BJ (cell line): ENCODE measurements around the gene SLC6A3. TPM values are rescaled to one million over a fixed set of nuclear protein-coding genes. Genes with fewer than 3 reads are reported as not detected.
A peak's percentile ranks its signal among the peaks of the same experiment; 100 is the strongest.

ENCODE experiments used
- CTCF ChIA-PET: fragments of 350-600 bp; formaldehyde crosslinking; extraction: SDS; loops from one replicate; lab custom pipeline; 2021; ENCODE audit warnings: antibody characterized with exemption, inconsistent platforms; lab: Yijun Ruan, JAX
- POLR2A ChIA-PET: fragments of 300-600 bp; sonication (Branson Sonifier 250); formaldehyde crosslinking; extraction: SDS; loops from one replicate; lab custom pipeline; 2021; ENCODE audit warnings: antibody characterized with exemption; lab: Charles Lee
- DNase-seq: peaks from one replicate; pipeline ENCODE4 v3.0.0-alpha.2; 2011; ENCODE audit warnings: low read depth
- H3K27me3 ChIP-seq: 2 replicates; pipeline ENCODE4 v1.6.0; 2011; ENCODE audit warnings: low read length; ENCODE audit not compliant: control insufficient read depth, insufficient read depth
- H3K36me3 ChIP-seq: 2 replicates; pipeline ENCODE4 v1.5.1; 2011; ENCODE audit warnings: low read length; ENCODE audit not compliant: control insufficient read depth, insufficient read depth
- H3K4me3 ChIP-seq: 2 replicates; pipeline ENCODE4 v1.5.1; 2011; ENCODE audit warnings: low read depth, mild to moderate bottlenecking, control low read depth, low read length
- polyA plus RNA-seq: library from polyadenylated mRNA; depleted of rRNA; stranded (reverse); fragments of >200 nt; gene quantifications from 2 replicates; pipeline ENCODE4 v1.2.3, GENCODE V29; 2011
- TF ChIP-seq, protein P1 (sequence below): IDR thresholded peaks from 2 replicates; pipeline ENCODE4 v1.5.1; 2011; ENCODE audit warnings: low read depth, mild to moderate bottlenecking, control low read depth, inconsistent platforms, low read length, moderate library complexity; ENCODE audit not compliant: insufficient read depth

Gene SLC6A3
- polyA plus RNA-seq, 1 experiment: not detected

DNA sequence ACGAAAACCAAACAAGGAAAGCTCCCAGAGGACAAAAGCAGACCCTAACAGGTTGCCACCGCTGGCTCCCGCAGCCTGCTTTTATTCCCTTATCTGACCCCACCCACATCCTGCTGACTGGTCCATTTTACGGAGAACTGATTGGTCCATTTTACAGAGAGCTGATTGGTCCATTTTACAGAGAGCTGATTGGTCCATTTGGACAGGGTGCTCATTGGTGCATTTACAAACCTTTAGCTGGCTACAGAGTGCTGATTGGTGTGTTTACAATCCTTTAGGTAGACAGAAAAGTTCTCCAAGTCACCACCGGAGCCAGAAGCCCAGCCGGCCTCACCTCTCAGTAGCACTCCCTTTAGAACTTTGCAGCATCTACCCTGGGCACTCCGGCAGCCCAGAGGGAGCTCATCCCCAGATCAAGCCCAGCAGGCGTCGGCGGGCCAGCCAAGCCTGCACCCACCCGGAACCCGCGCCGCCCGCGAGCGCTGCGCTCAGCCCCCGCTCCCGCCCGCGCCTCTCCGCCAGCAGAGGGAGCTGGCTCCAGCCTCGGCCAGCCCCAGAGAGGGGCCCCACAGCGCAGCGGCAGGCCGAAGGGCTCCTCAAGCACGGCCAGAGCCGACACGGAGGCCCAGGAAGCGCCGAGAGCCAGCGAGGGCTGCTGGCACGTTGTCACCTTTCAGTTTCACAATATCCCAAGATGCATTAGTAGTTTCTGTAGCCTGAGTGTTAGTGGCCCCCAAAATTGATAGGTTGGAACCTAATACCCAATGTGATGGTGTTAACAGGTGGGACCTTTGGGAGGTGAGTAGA, 65.0 kb downstream of the SLC6A3 start:
- no peak for DNase-seq
- H3K4me3 ChIP-seq: no peak overlapping the region
- ChIA-PET POLR2A (no interaction called here), CTCF (interaction anchor here (0.7 to 4.1 kb wide), 10 partner anchors 9 to 445 kb away, joined by 3 to 32 read pairs (median 4); no protein-coding TSS in a partner anchor)
- TF ChIP-seq, protein P1, sequence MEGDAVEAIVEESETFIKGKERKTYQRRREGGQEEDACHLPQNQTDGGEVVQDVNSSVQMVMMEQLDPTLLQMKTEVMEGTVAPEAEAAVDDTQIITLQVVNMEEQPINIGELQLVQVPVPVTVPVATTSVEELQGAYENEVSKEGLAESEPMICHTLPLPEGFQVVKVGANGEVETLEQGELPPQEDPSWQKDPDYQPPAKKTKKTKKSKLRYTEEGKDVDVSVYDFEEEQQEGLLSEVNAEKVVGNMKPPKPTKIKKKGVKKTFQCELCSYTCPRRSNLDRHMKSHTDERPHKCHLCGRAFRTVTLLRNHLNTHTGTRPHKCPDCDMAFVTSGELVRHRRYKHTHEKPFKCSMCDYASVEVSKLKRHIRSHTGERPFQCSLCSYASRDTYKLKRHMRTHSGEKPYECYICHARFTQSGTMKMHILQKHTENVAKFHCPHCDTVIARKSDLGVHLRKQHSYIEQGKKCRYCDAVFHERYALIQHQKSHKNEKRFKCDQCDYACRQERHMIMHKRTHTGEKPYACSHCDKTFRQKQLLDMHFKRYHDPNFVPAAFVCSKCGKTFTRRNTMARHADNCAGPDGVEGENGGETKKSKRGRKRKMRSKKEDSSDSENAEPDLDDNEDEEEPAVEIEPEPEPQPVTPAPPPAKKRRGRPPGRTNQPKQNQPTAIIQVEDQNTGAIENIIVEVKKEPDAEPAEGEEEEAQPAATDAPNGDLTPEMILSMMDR: peak; percentile 49
- H3K27me3 ChIP-seq: peaks cover 5% of the 10 kb centered on the region
- no peaks in the 10 kb centered on the region for H3K36me3 ChIP-seq

GRCh38 chr5:1378866-1379659, 66.2 kb downstream of the SLC6A3 start:
- ChIA-PET POLR2A (no interaction called here), CTCF (interaction anchor here (0.8 to 4.1 kb wide), 6 partner anchors 8 to 444 kb away, joined by 3 to 32 read pairs (median 6); no protein-coding TSS in a partner anchor)
- H3K4me3 ChIP-seq: no peak overlapping the region
- H3K36me3 ChIP-seq: no peaks in the 10 kb centered on the region
- no peak for DNase-seq
- TF ChIP-seq, protein P1: no peak
- peaks cover 5% of the 10 kb centered on the region for H3K27me3 ChIP-seq

DNA sequence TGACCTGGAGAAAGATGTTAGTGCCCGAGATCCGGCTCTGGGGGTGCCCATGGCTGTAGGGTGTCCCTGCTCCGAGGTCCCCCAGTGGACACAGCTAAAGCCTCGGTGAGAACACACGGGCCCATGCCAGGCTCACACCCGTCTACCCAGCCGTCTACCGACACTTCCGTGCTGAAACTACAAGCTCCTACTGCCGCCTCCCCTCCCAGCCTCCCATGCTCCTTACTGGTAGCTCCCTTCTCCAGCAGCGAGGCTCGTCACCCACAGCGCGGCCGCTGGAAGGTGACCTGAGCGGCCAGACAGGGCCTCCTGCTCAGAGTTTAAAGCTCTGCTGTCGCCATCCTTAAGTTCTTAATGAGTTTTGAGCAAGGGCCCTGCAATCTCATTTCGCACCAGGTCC, 67.1 kb downstream of the SLC6A3 start:
- H3K27me3 ChIP-seq: peaks cover 5% of the 10 kb centered on the region
- TF ChIP-seq, protein P1: no peak
- no peak overlapping the region for H3K4me3 ChIP-seq
- POLR2A ChIA-PET: no interaction called here
- CTCF ChIA-PET: interaction anchor here (0.8 to 4.1 kb wide), 2 partner anchors 13 to 266 kb away, joined by 4 to 32 read pairs; no protein-coding TSS in a partner anchor
- no peaks in the 10 kb centered on the region for H3K36me3 ChIP-seq
- DNase-seq: no peak

DNA sequence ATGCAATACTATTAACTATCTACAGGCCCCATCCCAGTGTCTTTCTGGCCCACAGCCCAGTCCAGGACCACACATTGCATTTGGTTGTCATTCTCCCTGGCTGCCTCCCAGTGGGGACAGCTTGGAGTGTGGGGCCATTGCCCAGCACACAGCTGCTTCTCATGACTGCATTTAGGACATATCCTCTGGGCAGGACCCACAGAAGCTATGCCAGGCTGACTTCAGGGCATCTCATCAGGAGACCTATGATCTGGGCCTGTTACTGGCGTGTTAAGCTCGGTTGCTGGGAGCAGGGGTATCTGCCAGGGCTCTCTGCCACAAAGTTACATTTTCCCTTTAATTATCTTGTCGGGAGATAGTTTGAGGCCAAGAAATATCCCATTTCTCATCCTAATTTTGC, 68.3 kb downstream of the SLC6A3 start:
- Histone ChIP-seq H3K36me3 (no peaks in the 10 kb centered on the region), H3K4me3 (no peak overlapping the region), H3K27me3 (peaks cover 5% of the 10 kb centered on the region)
- CTCF ChIA-PET: interaction anchor here (3.0 kb wide), 1 partner anchor 268 kb away, joined by 8 read pairs; no protein-coding TSS in a partner anchor
- no peak for DNase-seq
- POLR2A ChIA-PET: no interaction called here
- TF ChIP-seq, protein P1: no peak
